Keratinocyte (primary cell): ENCODE results near the gene KCNJ1. TPM values are rescaled to one million over a fixed set of nuclear protein-coding genes. Genes with fewer than 3 reads are reported as not detected.
A peak's percentile ranks its signal among the peaks of the same experiment; 100 is the strongest.

ENCODE experiments used
- DNase-seq: peaks from one replicate; pipeline ENCODE4 v3.0.0-alpha.2; 2011; ENCODE audit warnings: low read depth, missing footprints, low spot score
- FAIRE-seq: peaks from 2 replicates; lab custom pipeline; 2011; peaks lifted over from hg19 to GRCh38; lab: Jason Lieb, UNC
- H2AFZ ChIP-seq: 2 replicates; pipeline ENCODE4 v1.6.0; 2012; ENCODE audit warnings: low read length, control low read depth, inconsistent platforms; ENCODE audit not compliant: control insufficient read depth
- H3K27ac ChIP-seq: 2 replicates; pipeline ENCODE4 v1.5.1; 2011; ENCODE audit warnings: low read length; ENCODE audit not compliant: control insufficient read depth, insufficient read depth
- H3K27me3 ChIP-seq: 3 replicates; pipeline ENCODE4 v1.6.0; 2011; ENCODE audit warnings: low read length; ENCODE audit not compliant: control insufficient read depth, insufficient read depth; ENCODE audit errors: extremely low read depth
- H3K36me3 ChIP-seq, 2 experiments: 2 replicates in 1 of 2; 3 replicates in 1 of 2; pipeline ENCODE4 v1.5.1; 2011; ENCODE audit warnings: low read length in 2 of 2, mild to moderate bottlenecking in 1 of 2; ENCODE audit not compliant: control insufficient read depth in 2 of 2, insufficient read depth in 2 of 2; ENCODE audit errors: extremely low read depth in 1 of 2
- H3K4me1 ChIP-seq: 3 replicates; pipeline ENCODE4 v1.5.1; 2011; ENCODE audit warnings: low read length; ENCODE audit not compliant: control insufficient read depth, insufficient read depth; ENCODE audit errors: extremely low read depth
- H3K4me2 ChIP-seq: 3 replicates; pipeline ENCODE4 v1.6.0; 2011; ENCODE audit warnings: low read depth, low read length; ENCODE audit not compliant: control insufficient read depth, insufficient read depth; ENCODE audit errors: extremely low read depth
- H3K4me3 ChIP-seq, 3 experiments: fragments of 200-600 bp in 1 of 3; sonication (generic) in 1 of 3; 2 replicates in 2 of 3; 3 replicates in 1 of 3; pipeline ENCODE4 v1.5.1; 2011 to 2016; ENCODE audit warnings: low read length in 3 of 3, mild to moderate bottlenecking in 3 of 3, control low read depth in 2 of 3, inconsistent platforms in 1 of 3, low read depth in 1 of 3, mixed read lengths in 1 of 3, mixed run types in 1 of 3, moderate library complexity in 1 of 3; ENCODE audit not compliant: control insufficient read depth in 2 of 3, insufficient read depth in 2 of 3; ENCODE audit errors: extremely low read depth in 1 of 3
- H3K79me2 ChIP-seq: 2 replicates; pipeline ENCODE4 v1.6.0; 2012; ENCODE audit warnings: low read length; ENCODE audit not compliant: control insufficient read depth, insufficient read depth
- H3K9ac ChIP-seq: 3 replicates; pipeline ENCODE4 v1.6.0; 2011; ENCODE audit warnings: low read length; ENCODE audit not compliant: control insufficient read depth, insufficient read depth; ENCODE audit errors: extremely low read depth
- H3K9me1 ChIP-seq: 3 replicates; pipeline ENCODE4 v1.6.0; 2011; ENCODE audit warnings: low read length; ENCODE audit not compliant: control insufficient read depth, insufficient read depth; ENCODE audit errors: extremely low read depth
- H3K9me3 ChIP-seq: 2 replicates; pipeline ENCODE4 v1.5.1; 2012; ENCODE audit warnings: low read depth, low read length; ENCODE audit not compliant: control insufficient read depth
- H4K20me1 ChIP-seq: 3 replicates; pipeline ENCODE4 v1.6.0; 2011; ENCODE audit warnings: low read length; ENCODE audit not compliant: control insufficient read depth, insufficient read depth; ENCODE audit errors: extremely low read depth
- CTCF ChIP-seq, 3 experiments: IDR thresholded peaks in 1 of 3; conservative IDR thresholded peaks in 1 of 3; optimal IDR thresholded peaks in 1 of 3; 2 replicates in 2 of 3; 3 replicates in 1 of 3; pipeline versions ENCODE3 to v1.5.1; 2011; ENCODE audit warnings: low read length in 3 of 3, mild to moderate bottlenecking in 3 of 3, moderate library complexity in 2 of 3, control low read depth in 1 of 3, inconsistent platforms in 1 of 3; ENCODE audit not compliant: insufficient read depth in 2 of 3; ENCODE audit errors: extremely low read depth in 1 of 3
- EZH2 ChIP-seq: IDR thresholded peaks from one replicate; pipeline ENCODE4 v1.6.1; 2012; ENCODE audit warnings: inconsistent platforms, mild to moderate bottlenecking, low read length, moderate library complexity
- dilution Hi-C: fragments of 300-500 bp; cut with MboI; formaldehyde crosslinking; loops from one replicate; pipeline ENCODE4 v1.7.0; 2020; ENCODE audit warnings: low sequenced_read_pairs; ENCODE audit not compliant: extremely low pct_ligation_motif_present
- polyA plus RNA-seq, 5 experiments: library from polyadenylated mRNA; depleted of rRNA in 3 of 5; stranded (reverse) in 3 of 5; stranded (forward) in 1 of 5; unstranded in 1 of 5; fragments of >200 nt; gene quantifications; 1 replicate in 1 of 5; 2 replicates in 3 of 5; 3 replicates in 1 of 5; pipeline versions ENCODE4 v1.2.1 to v1.2.3, GENCODE V29; 2011 to 2012; ENCODE audit warnings: missing spikeins in 2 of 5, low read depth in 1 of 5, low replicate concordance in 1 of 5

KCNJ1 gene
- polyA plus RNA-seq, 1 donor (not counting 4 experiments of a cell fraction or from before 2014, with no cell fraction given), result 0.12 TPM

GRCh38 chr11:128832121-128832497, 35.0 kb downstream of the KCNJ1 start:
- peak overlapping the region; percentile 43 for H2AFZ ChIP-seq
- no peak for FAIRE-seq
- no peaks in the 10 kb centered on the region for H3K79me2 ChIP-seq
- peak overlapping the region; percentile 31 for H3K4me2 ChIP-seq
- TF ChIP-seq CTCF (optimal IDR thresholded peaks at IDR 0.05 in 1 of 3, IDR thresholded peaks at IDR 0.05 in 1 of 3, conservative IDR thresholded peaks at IDR 0.05 in 1 of 3; ENCODE audit: extremely low read depth in 1 of 3, insufficient read depth in 2 of 3, low read length in 3 of 3) (no peak), EZH2 (no peak)
- no peak overlapping the region for H3K27ac ChIP-seq
- no peaks in the 10 kb centered on the region for H3K36me3 ChIP-seq
- H4K20me1 ChIP-seq, result no peaks in the 10 kb centered on the region
- H3K27me3 ChIP-seq, result no peaks in the 10 kb centered on the region
- no peak overlapping the region for H3K4me3 ChIP-seq
- H3K9me1 ChIP-seq, result no peaks in the 10 kb centered on the region
- H3K9me3 ChIP-seq, result no peaks in the 10 kb centered on the region
- no peak overlapping the region for H3K9ac ChIP-seq
- dilution Hi-C loops, result no loop called here
- H3K4me1 ChIP-seq, result no peaks in the 10 kb centered on the region
- no peak for DNase-seq

GRCh38 chr11:128831174-128832120, 35.6 kb downstream of the KCNJ1 start:
- Histone ChIP-seq H3K9ac (no peak overlapping the region), H3K4me1 (no peaks in the 10 kb centered on the region), H3K27me3 (no peaks in the 10 kb centered on the region), H3K9me3 (no peaks in the 10 kb centered on the region), H3K79me2 (no peaks in the 10 kb centered on the region), H3K27ac (no peak overlapping the region), H3K9me1 (no peaks in the 10 kb centered on the region), H3K4me2 (peak overlapping the region; percentile 31), H2AFZ (no peak overlapping the region), H3K36me3 (no peaks in the 10 kb centered on the region), H4K20me1 (no peaks in the 10 kb centered on the region), H3K4me3 (no peak overlapping the region)
- TF ChIP-seq CTCF (optimal IDR thresholded peaks at IDR 0.05 in 1 of 3, IDR thresholded peaks at IDR 0.05 in 1 of 3, conservative IDR thresholded peaks at IDR 0.05 in 1 of 3; ENCODE audit: extremely low read depth in 1 of 3, insufficient read depth in 2 of 3, low read length in 3 of 3) (peak; percentile 80 to 96 (median 82)), EZH2 (no peak)
- FAIRE-seq (peak; percentile 79), DNase-seq (no peak)
- dilution Hi-C loops, result no loop called here
